ENCODE measurements around the gene HUS1B.

- TF ChIP-seq CTCF (IDR thresholded peaks at IDR 0.05) (no peak), EP300 (IDR thresholded peaks at IDR 0.05) (no peak)
Observed at GRCh38 chr6:701215-701614, 44.3 kb upstream of the HUS1B start.

Data from tibial nerve (tissue), 4 donors.